H4 (cell line): ENCODE data around the gene B4GALT6. TPM values are rescaled to one million over a fixed set of nuclear protein-coding genes. Genes with fewer than 3 reads are reported as not detected.

Experiments
- total RNA-seq: library from RNA; depleted of rRNA; stranded (reverse); fragments of >200 nt; shearing (Covaris generic); gene quantifications from 2 replicates; pipeline ENCODE4 v1.2.3, GENCODE V29; 2014; rRNA removed

B4GALT6 gene
- total RNA-seq, 1 experiment from 2014 or later = 9.6 TPM

Other genes with a start within 250 kb of the B4GALT6 start
- not detected in 2 replicates for gene DSG3, start 236.8 kb downstream of the B4GALT6 start, total RNA-seq
- gene DSG2, start 186.4 kb downstream of the B4GALT6 start, total RNA-seq = 26.4 TPM in 2 replicates
- not detected in 2 replicates for gene TTR, start 92.7 kb downstream of the B4GALT6 start, total RNA-seq
- gene SLC25A52, start 76.3 kb upstream of the B4GALT6 start, total RNA-seq = 0.29 TPM in 1 of 2 replicates, not detected in the other